ENCODE results near the gene SMAP1.

The SMAP1 gene

DNA sequence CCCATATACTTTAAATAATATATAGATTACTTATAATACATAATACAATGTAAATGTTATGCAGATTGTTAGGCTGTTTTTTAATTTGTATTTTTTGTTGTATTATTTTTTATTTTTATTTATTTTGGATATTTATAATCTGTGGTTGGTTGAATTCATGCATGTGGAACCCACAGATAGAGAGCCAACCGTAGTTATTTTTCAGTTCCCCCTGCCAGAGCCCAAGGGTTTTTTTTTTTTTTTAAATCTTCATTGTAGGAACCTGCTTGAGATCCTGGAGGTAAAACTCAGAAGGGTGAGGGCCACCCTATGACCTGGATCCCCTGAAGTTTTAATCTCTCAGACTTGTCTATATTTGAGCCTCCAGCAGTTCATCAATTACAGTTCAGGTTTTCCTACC lies 156.0 kb downstream of the SMAP1 start:
- Histone ChIP-seq H3K4me1 (ENCODE audit: low read depth, poor library complexity, severe bottlenecking) (no peaks in the 10 kb centered on the region), H3K4me2 (no peak overlapping the region), H3K4me3 (IDR thresholded peaks at IDR 0.05; ENCODE audit: insufficient read depth, low read depth, low read length) (no peak overlapping the region), H4K20me1 (ENCODE audit: insufficient read depth) (no peaks in the 10 kb centered on the region), H2AFZ (ENCODE audit: low read depth) (no peak overlapping the region), H3K9ac (no peak overlapping the region), H3K36me3 (ENCODE audit: insufficient read depth) (no peaks in the 10 kb centered on the region), H3K27me3 (ENCODE audit: insufficient read depth, low read depth) (no peaks in the 10 kb centered on the region), H3K79me2 (ENCODE audit: insufficient read depth, low read depth) (no peaks in the 10 kb centered on the region), H3K27ac (no peak overlapping the region)
- TF ChIP-seq CTCF (conservative IDR thresholded peaks at IDR 0.05; ENCODE audit: low read depth, low read length) = no peak

DNA sequence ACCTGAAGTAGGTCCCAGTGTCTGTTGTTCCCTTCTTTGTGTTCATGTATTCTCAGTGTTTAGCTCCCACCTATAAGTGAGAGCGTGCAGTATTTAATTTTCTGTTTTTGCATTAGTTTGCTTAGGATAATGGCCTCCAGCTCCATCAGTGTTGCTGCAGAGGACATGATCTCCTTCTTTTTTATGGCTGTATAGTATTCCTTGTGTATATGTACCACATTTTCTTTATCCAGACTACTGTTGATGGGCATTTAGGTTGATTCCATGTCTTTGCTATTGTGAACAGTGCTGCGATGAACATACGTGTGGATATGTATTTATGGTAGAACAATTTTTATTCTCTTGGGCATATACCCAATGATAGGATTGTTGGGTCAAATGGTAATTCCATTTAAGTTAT lies 163.7 kb downstream of the SMAP1 start:
- Histone ChIP-seq H3K4me1 (ENCODE audit: low read depth, poor library complexity, severe bottlenecking) (no peaks in the 10 kb centered on the region), H3K27me3 (ENCODE audit: insufficient read depth, low read depth) (no peaks in the 10 kb centered on the region), H2AFZ (ENCODE audit: low read depth) (no peak overlapping the region), H3K4me2 (no peak overlapping the region), H3K4me3 (IDR thresholded peaks at IDR 0.05; ENCODE audit: insufficient read depth, low read depth, low read length) (no peak overlapping the region), H3K9ac (no peak overlapping the region), H3K79me2 (ENCODE audit: insufficient read depth, low read depth) (no peaks in the 10 kb centered on the region), H3K27ac (no peak overlapping the region), H4K20me1 (ENCODE audit: insufficient read depth) (no peaks in the 10 kb centered on the region), H3K36me3 (ENCODE audit: insufficient read depth) (no peaks in the 10 kb centered on the region)
- TF ChIP-seq CTCF (conservative IDR thresholded peaks at IDR 0.05; ENCODE audit: low read depth, low read length) = no peak

- Histone ChIP-seq H3K36me3 (ENCODE audit: insufficient read depth) (no peaks in the 10 kb centered on the region), H3K27ac (no peak overlapping the region), H3K79me2 (ENCODE audit: insufficient read depth, low read depth) (no peaks in the 10 kb centered on the region), H2AFZ (ENCODE audit: low read depth) (no peak overlapping the region), H3K4me2 (no peak overlapping the region), H3K27me3 (ENCODE audit: insufficient read depth, low read depth) (no peaks in the 10 kb centered on the region), H3K4me1 (ENCODE audit: low read depth, poor library complexity, severe bottlenecking) (no peaks in the 10 kb centered on the region), H3K4me3 (IDR thresholded peaks at IDR 0.05; ENCODE audit: insufficient read depth, low read depth, low read length) (no peak overlapping the region), H3K9ac (no peak overlapping the region), H4K20me1 (ENCODE audit: insufficient read depth) (no peaks in the 10 kb centered on the region)
- no peak for TF ChIP-seq CTCF (conservative IDR thresholded peaks at IDR 0.05; ENCODE audit: low read depth, low read length)
These were observed 166.8 kb downstream of the SMAP1 start for GRCh38 chr6:70834520-70834919.

- H3K4me2 ChIP-seq = no peak overlapping the region
These were observed 171.2 kb downstream of the SMAP1 start for GRCh38 chr6:70838907-70839285.

More at GRCh38 chr6:70838907-70839285, 171.2 kb downstream of the SMAP1 start:
- no peak overlapping the region for H3K4me3 ChIP-seq (IDR thresholded peaks at IDR 0.05; ENCODE audit: insufficient read depth, low read depth, low read length)
- no peaks in the 10 kb centered on the region for H3K79me2 ChIP-seq (ENCODE audit: insufficient read depth, low read depth)
- H3K27ac ChIP-seq = no peak overlapping the region
- H2AFZ ChIP-seq (ENCODE audit: low read depth) = no peak overlapping the region
- H3K4me1 ChIP-seq (ENCODE audit: low read depth, poor library complexity, severe bottlenecking) = no peaks in the 10 kb centered on the region
- no peaks in the 10 kb centered on the region for H3K36me3 ChIP-seq (ENCODE audit: insufficient read depth)
- no peaks in the 10 kb centered on the region for H4K20me1 ChIP-seq (ENCODE audit: insufficient read depth)
- no peak overlapping the region for H3K9ac ChIP-seq
- no peak for TF ChIP-seq CTCF (conservative IDR thresholded peaks at IDR 0.05; ENCODE audit: low read depth, low read length)
- H3K27me3 ChIP-seq (ENCODE audit: insufficient read depth, low read depth) = no peaks in the 10 kb centered on the region
